Measurements from ENCODE around the gene MKNK1. TPM values are rescaled to one million over a fixed set of nuclear protein-coding genes. Genes with fewer than 3 reads are reported as not detected.

The MKNK1 gene
- polyA plus RNA-seq, 1 of the 3 experiments (the other 2 are of a cell fraction), result 28.2 TPM

GRCh38 chr1:46510341-46510997 lies 93.6 kb downstream of the MKNK1 start (continued):
- TF ChIP-seq, protein P1, sequence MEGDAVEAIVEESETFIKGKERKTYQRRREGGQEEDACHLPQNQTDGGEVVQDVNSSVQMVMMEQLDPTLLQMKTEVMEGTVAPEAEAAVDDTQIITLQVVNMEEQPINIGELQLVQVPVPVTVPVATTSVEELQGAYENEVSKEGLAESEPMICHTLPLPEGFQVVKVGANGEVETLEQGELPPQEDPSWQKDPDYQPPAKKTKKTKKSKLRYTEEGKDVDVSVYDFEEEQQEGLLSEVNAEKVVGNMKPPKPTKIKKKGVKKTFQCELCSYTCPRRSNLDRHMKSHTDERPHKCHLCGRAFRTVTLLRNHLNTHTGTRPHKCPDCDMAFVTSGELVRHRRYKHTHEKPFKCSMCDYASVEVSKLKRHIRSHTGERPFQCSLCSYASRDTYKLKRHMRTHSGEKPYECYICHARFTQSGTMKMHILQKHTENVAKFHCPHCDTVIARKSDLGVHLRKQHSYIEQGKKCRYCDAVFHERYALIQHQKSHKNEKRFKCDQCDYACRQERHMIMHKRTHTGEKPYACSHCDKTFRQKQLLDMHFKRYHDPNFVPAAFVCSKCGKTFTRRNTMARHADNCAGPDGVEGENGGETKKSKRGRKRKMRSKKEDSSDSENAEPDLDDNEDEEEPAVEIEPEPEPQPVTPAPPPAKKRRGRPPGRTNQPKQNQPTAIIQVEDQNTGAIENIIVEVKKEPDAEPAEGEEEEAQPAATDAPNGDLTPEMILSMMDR (IDR thresholded peaks at IDR 0.05), result no peak
- TF ChIP-seq FOXJ3 (CRISPR knock-in tag; IDR thresholded peaks at IDR 0.05) (no peak), TCF12 (IDR thresholded peaks at IDR 0.05) (no peak), MXI1 (IDR thresholded peaks at IDR 0.05; ENCODE audit: low read depth, low read length) (no peak), FOSL2 (IDR thresholded peaks at IDR 0.05; ENCODE audit: borderline replicate concordance, low read depth) (no peak), CHD2 (IDR thresholded peaks at IDR 0.05; ENCODE audit: low read length, partially characterized antibody) (no peak), TEAD4 (IDR thresholded peaks at IDR 0.05; ENCODE audit: borderline replicate concordance, insufficient read depth) (no peak), NRF1 (IDR thresholded peaks at IDR 0.05; ENCODE audit: low read depth, low read length) (no peak), EZH2phosphoT487 (IDR thresholded peaks at IDR 0.05; ENCODE audit: borderline replicate concordance, low read depth) (no peak)
- TF ChIP-seq, protein P2, sequence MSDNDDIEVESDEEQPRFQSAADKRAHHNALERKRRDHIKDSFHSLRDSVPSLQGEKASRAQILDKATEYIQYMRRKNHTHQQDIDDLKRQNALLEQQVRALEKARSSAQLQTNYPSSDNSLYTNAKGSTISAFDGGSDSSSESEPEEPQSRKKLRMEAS (IDR thresholded peaks at IDR 0.05; ENCODE audit: low read depth), result no peak
- TF ChIP-seq, protein P3, sequence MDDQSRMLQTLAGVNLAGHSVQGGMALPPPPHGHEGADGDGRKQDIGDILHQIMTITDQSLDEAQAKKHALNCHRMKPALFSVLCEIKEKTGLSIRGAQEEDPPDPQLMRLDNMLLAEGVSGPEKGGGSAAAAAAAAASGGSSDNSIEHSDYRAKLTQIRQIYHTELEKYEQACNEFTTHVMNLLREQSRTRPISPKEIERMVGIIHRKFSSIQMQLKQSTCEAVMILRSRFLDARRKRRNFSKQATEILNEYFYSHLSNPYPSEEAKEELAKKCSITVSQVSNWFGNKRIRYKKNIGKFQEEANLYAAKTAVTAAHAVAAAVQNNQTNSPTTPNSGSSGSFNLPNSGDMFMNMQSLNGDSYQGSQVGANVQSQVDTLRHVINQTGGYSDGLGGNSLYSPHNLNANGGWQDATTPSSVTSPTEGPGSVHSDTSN (IDR thresholded peaks at IDR 0.05), result no peak

- Histone ChIP-seq H4K20me1 (ENCODE audit: insufficient read depth) (no peaks in the 10 kb centered on the region), H3K9me2 (no peaks in the 10 kb centered on the region), H3K4me2 (no peak overlapping the region), H3K9ac (no peak overlapping the region), H3K79me2 (ENCODE audit: insufficient read depth) (no peaks in the 10 kb centered on the region), H3K4me3 (ENCODE audit: low read depth in 2 of 2, low read length in 1 of 2) (no peak overlapping the region), H3K27ac (ENCODE audit: low read depth in 2 of 2, low read length in 1 of 2) (no peak overlapping the region), H3K9me3 (no peaks in the 10 kb centered on the region), H3K36me3 (replicated peaks in 1 of 2; ENCODE audit: control insufficient read depth in 1 of 2, insufficient read depth in 2 of 2, low read length in 1 of 2) (no peaks in the 10 kb centered on the region), H3K4me1 (ENCODE audit: control insufficient read depth in 1 of 2, insufficient read depth in 2 of 2, low read depth in 1 of 2, low read length in 1 of 2) (no peaks in the 10 kb centered on the region), H3K27me3 (ENCODE audit: insufficient read depth) (no peaks in the 10 kb centered on the region), H2AFZ (ENCODE audit: low read depth) (no peak overlapping the region), H3F3A (replicated peaks; ENCODE audit: insufficient read depth) (no peaks in the 10 kb centered on the region)
- ChIA-PET CTCF (interaction anchor here (1.2 to 3.0 kb wide), 2 partner anchors 24 to 32 kb away, joined by 3 to 13 read pairs; no protein-coding TSS in a partner anchor), POLR2A (no interaction called here)
- no peak for DNase-seq
- WGBS (ENCODE audit: low lambda C conversion rate), result 62% methylated on average over 4 of the region's 5 CpGs
- TF ChIP-seq EP300 (IDR thresholded peaks at IDR 0.05; ENCODE audit: borderline replicate concordance in 1 of 2, low read depth in 1 of 2, low read length in 1 of 2) (no peak), FOSL2 (IDR thresholded peaks at IDR 0.05; ENCODE audit: borderline replicate concordance, low read depth) (peak; percentile 78), RCOR1 (IDR thresholded peaks at IDR 0.05; ENCODE audit: low read length) (no peak), JUND (IDR thresholded peaks at IDR 0.05) (peak; percentile 47), SMC3 (IDR thresholded peaks at IDR 0.05; ENCODE audit: low read depth, low read length) (no peak)
These were observed 95.3 kb downstream of the MKNK1 start for GRCh38 chr1:46508757-46509156.

Other genes starting within 250 kb of the MKNK1 start
- gene FAAH, start 210.0 kb downstream of the MKNK1 start, polyA plus RNA-seq (2012; rRNA removed), result 1.2 TPM in 2 replicates
- not detected in 2 replicates for gene DMBX1, start 114.4 kb downstream of the MKNK1 start, polyA plus RNA-seq (2012; rRNA removed)
- gene KNCN, start 52.6 kb downstream of the MKNK1 start, polyA plus RNA-seq (2012; rRNA removed), result not detected in 2 replicates
- gene MOB3C, start 12.5 kb upstream of the MKNK1 start, polyA plus RNA-seq (2012; rRNA removed), result 8.6 and 10.6 TPM in 2 replicates
- 39.9 and 51.0 TPM in 2 replicates for gene ATPAF1, start 64.1 kb upstream of the MKNK1 start, polyA plus RNA-seq (2012; rRNA removed)
- gene TEX38, start 67.6 kb upstream of the MKNK1 start, polyA plus RNA-seq (2012; rRNA removed), result 0.07 and 0.24 TPM in 2 replicates
- gene EFCAB14, start 114.8 kb upstream of the MKNK1 start, polyA plus RNA-seq (2012; rRNA removed), result 13.6 and 20.0 TPM in 2 replicates
- gene CYP4B1, start 194.8 kb upstream of the MKNK1 start, polyA plus RNA-seq (2012; rRNA removed), result not detected in 2 replicates

Measured in SK-N-SH (cell line).